IPS-18c (cell line): ENCODE measurements around the gene CAPN9.
"Not testable (repeated sequence)": the region's sequence is repeated elsewhere in the genome, so short reads cannot be mapped to it uniquely, and the experiment has no call there.

ENCODE experiments used
- H3K4me3 ChIP-seq: 2 replicates; pipeline ENCODE4 v1.7.0; 2013; ENCODE audit warnings: low read depth, mild to moderate bottlenecking, low read length, moderate library complexity; ENCODE audit not compliant: insufficient read depth
- H3K9me3 ChIP-seq: one replicate; pipeline ENCODE4 v1.6.1; 2013; ENCODE audit warnings: mild to moderate bottlenecking, low read length, moderate library complexity; ENCODE audit not compliant: control insufficient read depth, insufficient read depth

Gene CAPN9

GRCh38 chr1:230839173-230839572, 92.0 kb downstream of the CAPN9 start:
- H3K9me3 ChIP-seq, result no peaks in the 10 kb centered on the region
- no peak overlapping the region for H3K4me3 ChIP-seq

GRCh38 chr1:230842801-230843200, 95.6 kb downstream of the CAPN9 start:
- H3K4me3 ChIP-seq, result no peak overlapping the region
- H3K9me3 ChIP-seq, result no peaks in the 10 kb centered on the region

- H3K4me3 ChIP-seq, result no peak overlapping the region
- no peaks in the 10 kb centered on the region for H3K9me3 ChIP-seq
Measured at GRCh38 chr1:230843503-230844309, 96.5 kb downstream of the CAPN9 start.

GRCh38 chr1:230844561-230844960, 97.4 kb downstream of the CAPN9 start:
- no peak overlapping the region for H3K4me3 ChIP-seq
- H3K9me3 ChIP-seq, result no peaks in the 10 kb centered on the region

- H3K9me3 ChIP-seq, H3K4me3 ChIP-seq: not testable (repeated sequence)
Measured at GRCh38 chr1:230845184-230845583, 98.0 kb downstream of the CAPN9 start.

- no peaks in the 10 kb centered on the region for H3K9me3 ChIP-seq
- no peak overlapping the region for H3K4me3 ChIP-seq
Measured at GRCh38 chr1:230848235-230848634, 101.0 kb downstream of the CAPN9 start.

GRCh38 chr1:230849451-230850224, 102.5 kb downstream of the CAPN9 start:
- no peak overlapping the region for H3K4me3 ChIP-seq
- no peaks in the 10 kb centered on the region for H3K9me3 ChIP-seq

- Histone ChIP-seq H3K9me3 (no peaks in the 10 kb centered on the region), H3K4me3 (no peak overlapping the region)
Measured at GRCh38 chr1:230850547-230850946, 103.4 kb downstream of the CAPN9 start.

- Histone ChIP-seq H3K4me3 (no peak overlapping the region), H3K9me3 (no peaks in the 10 kb centered on the region)
Measured at GRCh38 chr1:230851291-230851691, 104.1 kb downstream of the CAPN9 start.
